ENCODE measurements around the gene CHID1. TPM values are rescaled to one million over a fixed set of nuclear protein-coding genes. Genes with fewer than 3 reads are reported as not detected.

Gene CHID1
- total and polyA plus RNA-seq, 2 of the 4 experiments (the other 2 are of a cell fraction), result 34.2 to 121 TPM

DNA sequence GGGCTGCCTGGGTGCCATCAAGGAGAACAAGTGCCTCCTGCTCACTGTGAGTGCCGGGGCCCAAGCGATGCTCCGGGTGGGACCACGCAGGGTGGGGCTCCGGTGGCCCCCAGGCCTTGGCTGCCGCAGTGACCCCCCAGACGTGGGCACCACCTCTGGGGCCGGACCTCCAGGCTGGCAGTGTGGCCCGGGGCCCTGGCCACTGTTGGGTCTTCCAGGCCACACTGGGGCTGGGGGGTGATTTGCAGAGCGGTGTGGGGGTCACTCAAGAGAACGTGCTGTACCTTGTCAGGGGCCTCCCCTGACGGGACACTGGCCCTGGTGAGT lies 48.0 kb downstream of the CHID1 start:
- peak overlapping the region; percentile 70 for H2AFZ ChIP-seq (replicated peaks; ENCODE audit: low read length, poor library complexity)
- no peak overlapping the region for H3K4me2 ChIP-seq (ENCODE audit: low read depth, low read length)
- H3K36me3 ChIP-seq (ENCODE audit: control insufficient read depth, insufficient read depth, low read length), result peaks cover 35% of the 10 kb centered on the region; the same call in 1 of the 2 replicates
- POLR2A ChIA-PET (ENCODE audit: unreplicated experiment), result no interaction called here
- H3K27me3 ChIP-seq (ENCODE audit: control insufficient read depth, insufficient read depth, low read length), result no peaks in the 10 kb centered on the region
- H4K5ac ChIP-seq (ENCODE audit: low read depth, low read length), result no peak overlapping the region
- WGBS, 2 experiments (ENCODE audit: extremely low coverage in 2 of 2, insufficient read length in 1 of 2), result 80% methylated on average over 6 of the region's 12 CpGs; no CpG with 5 or more reads in 1 of the 2 experiments
- H3K79me1 ChIP-seq (ENCODE audit: low read depth in 1 of 2, low read length in 2 of 2), result peaks cover 23 to 63% of the 10 kb centered on the region in 2 experiments; a peak in 3 of 4 replicates
- peak overlapping the region; percentile 42 for H2AK9ac ChIP-seq (replicated peaks; ENCODE audit: low read depth, low read length, poor library complexity)
- no peak overlapping the region for H4K91ac ChIP-seq (ENCODE audit: insufficient read depth, low read depth, low read length)
- H2AK5ac ChIP-seq (ENCODE audit: low read depth, low read length), result no peak overlapping the region
- dilution Hi-C loops (cut with HindIII; ENCODE audit: low sequenced_read_pairs, unreplicated experiment) (no loop called here), in situ Hi-C loops (cut with MboI; ENCODE audit: low sequenced_read_pairs) (no loop called here), intact Hi-C loops (cut with micrococcal nuclease) (no loop called here)
- no peak overlapping the region for H4K8ac ChIP-seq (ENCODE audit: low read depth in 2 of 2, low read length in 2 of 2)
- peaks cover 3% of the 10 kb centered on the region; the same call in 1 of the 2 replicates for H3K9me1 ChIP-seq (ENCODE audit: insufficient read depth, low read length)
- H3K27ac ChIP-seq (ENCODE audit: insufficient read depth, low read length), result no peak overlapping the region
- ATAC-seq (ENCODE audit: low read depth), result no peak
- BruUV-seq (replicated peaks), result no TSS peak
- H3K56ac ChIP-seq (ENCODE audit: extremely low read depth, insufficient read depth, low read length), result no peak overlapping the region
- no peak overlapping the region for H3K4ac ChIP-seq (ENCODE audit: low read depth, low read length)
- H3K4me3 ChIP-seq (ENCODE audit: insufficient read depth, low read depth, low read length), result no peak overlapping the region
- no peak overlapping the region for H3K9ac ChIP-seq (ENCODE audit: low read depth, low read length)
- no peak overlapping the region for H3K23ac ChIP-seq (ENCODE audit: low read depth, low read length)
- H3K4me1 ChIP-seq (ENCODE audit: control insufficient read depth, insufficient read depth, low read length), result peaks cover 12% of the 10 kb centered on the region
- no peak for DNase-seq
- no peak overlapping the region for H3K14ac ChIP-seq (replicated peaks; ENCODE audit: low read depth, low read length)
- H3K9me3 ChIP-seq (ENCODE audit: control insufficient read depth, insufficient read depth, low read length), result no peaks in the 10 kb centered on the region
- CTCF ChIA-PET, result no interaction called here
- H4K20me1 ChIP-seq (ENCODE audit: insufficient read depth, low read length), result peaks cover 60% of the 10 kb centered on the region
- H2BK20ac ChIP-seq (ENCODE audit: low read depth, low read length), result no peak overlapping the region
- H2BK120ac ChIP-seq (ENCODE audit: low read depth, low read length), result no peak overlapping the region
- H2BK5ac ChIP-seq (ENCODE audit: low read depth, low read length, poor library complexity, severe bottlenecking), result no peak overlapping the region
- H2BK15ac ChIP-seq (ENCODE audit: low read depth, low read length), result no peak overlapping the region
- TF ChIP-seq RAD21 (IDR thresholded peaks at IDR 0.05; ENCODE audit: low read length) (no peak), POLR2A (IDR thresholded peaks at IDR 0.05; ENCODE audit: low read depth, low read length) (no peak), CEBPB (IDR thresholded peaks at IDR 0.05; ENCODE audit: low read depth, low read length) (no peak), FOS (IDR thresholded peaks at IDR 0.05; ENCODE audit: low read depth, low read length) (no peak), RFX5 (IDR thresholded peaks at IDR 0.05; ENCODE audit: low read depth, low read length) (no peak), CHD1 (IDR thresholded peaks at IDR 0.05; ENCODE audit: low read depth, low read length) (no peak), SMC3 (IDR thresholded peaks at IDR 0.05; ENCODE audit: low read depth, low read length) (no peak), MXI1 (IDR thresholded peaks at IDR 0.05; ENCODE audit: borderline replicate concordance, low read depth, low read length) (no peak), NFE2L2 (IDR thresholded peaks at IDR 0.05; ENCODE audit: low read depth, low read length) (no peak), MAZ (IDR thresholded peaks at IDR 0.05; ENCODE audit: borderline replicate concordance, low read depth, low read length) (no peak), BHLHE40 (IDR thresholded peaks at IDR 0.05; ENCODE audit: low read depth, low read length) (no peak), RCOR1 (IDR thresholded peaks at IDR 0.05; ENCODE audit: insufficient replicate concordance, low read length) (no peak), MAFK (IDR thresholded peaks at IDR 0.05; ENCODE audit: low read depth, low read length) (no peak)
- TF ChIP-seq, protein P1, sequence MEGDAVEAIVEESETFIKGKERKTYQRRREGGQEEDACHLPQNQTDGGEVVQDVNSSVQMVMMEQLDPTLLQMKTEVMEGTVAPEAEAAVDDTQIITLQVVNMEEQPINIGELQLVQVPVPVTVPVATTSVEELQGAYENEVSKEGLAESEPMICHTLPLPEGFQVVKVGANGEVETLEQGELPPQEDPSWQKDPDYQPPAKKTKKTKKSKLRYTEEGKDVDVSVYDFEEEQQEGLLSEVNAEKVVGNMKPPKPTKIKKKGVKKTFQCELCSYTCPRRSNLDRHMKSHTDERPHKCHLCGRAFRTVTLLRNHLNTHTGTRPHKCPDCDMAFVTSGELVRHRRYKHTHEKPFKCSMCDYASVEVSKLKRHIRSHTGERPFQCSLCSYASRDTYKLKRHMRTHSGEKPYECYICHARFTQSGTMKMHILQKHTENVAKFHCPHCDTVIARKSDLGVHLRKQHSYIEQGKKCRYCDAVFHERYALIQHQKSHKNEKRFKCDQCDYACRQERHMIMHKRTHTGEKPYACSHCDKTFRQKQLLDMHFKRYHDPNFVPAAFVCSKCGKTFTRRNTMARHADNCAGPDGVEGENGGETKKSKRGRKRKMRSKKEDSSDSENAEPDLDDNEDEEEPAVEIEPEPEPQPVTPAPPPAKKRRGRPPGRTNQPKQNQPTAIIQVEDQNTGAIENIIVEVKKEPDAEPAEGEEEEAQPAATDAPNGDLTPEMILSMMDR (conservative IDR thresholded peaks at IDR 0.05; ENCODE audit: low read depth, low read length), result no peak
- TF ChIP-seq, protein P2, sequence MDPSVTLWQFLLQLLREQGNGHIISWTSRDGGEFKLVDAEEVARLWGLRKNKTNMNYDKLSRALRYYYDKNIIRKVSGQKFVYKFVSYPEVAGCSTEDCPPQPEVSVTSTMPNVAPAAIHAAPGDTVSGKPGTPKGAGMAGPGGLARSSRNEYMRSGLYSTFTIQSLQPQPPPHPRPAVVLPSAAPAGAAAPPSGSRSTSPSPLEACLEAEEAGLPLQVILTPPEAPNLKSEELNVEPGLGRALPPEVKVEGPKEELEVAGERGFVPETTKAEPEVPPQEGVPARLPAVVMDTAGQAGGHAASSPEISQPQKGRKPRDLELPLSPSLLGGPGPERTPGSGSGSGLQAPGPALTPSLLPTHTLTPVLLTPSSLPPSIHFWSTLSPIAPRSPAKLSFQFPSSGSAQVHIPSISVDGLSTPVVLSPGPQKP (IDR thresholded peaks at IDR 0.05; ENCODE audit: borderline replicate concordance, low read depth, low read length), result no peak
- TF ChIP-seq, protein P3, sequence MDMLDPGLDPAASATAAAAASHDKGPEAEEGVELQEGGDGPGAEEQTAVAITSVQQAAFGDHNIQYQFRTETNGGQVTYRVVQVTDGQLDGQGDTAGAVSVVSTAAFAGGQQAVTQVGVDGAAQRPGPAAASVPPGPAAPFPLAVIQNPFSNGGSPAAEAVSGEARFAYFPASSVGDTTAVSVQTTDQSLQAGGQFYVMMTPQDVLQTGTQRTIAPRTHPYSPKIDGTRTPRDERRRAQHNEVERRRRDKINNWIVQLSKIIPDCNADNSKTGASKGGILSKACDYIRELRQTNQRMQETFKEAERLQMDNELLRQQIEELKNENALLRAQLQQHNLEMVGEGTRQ (IDR thresholded peaks at IDR 0.05; ENCODE audit: low read depth, low read length), result no peak
- no peak overlapping the region for H3K18ac ChIP-seq (ENCODE audit: low read depth, low read length)
